Suprapubic skin (tissue), 3 donors: ENCODE data around the gene OTOG.

ENCODE experiments used
- CTCF ChIP-seq, 2 donors: fragments of 200-600 bp in 1 of 2; fragments of 450-650 bp in 1 of 2; sonication (generic) in 1 of 2; IDR thresholded peaks; one replicate each; pipeline ENCODE4 v1.5.1; 2016 to 2019; ENCODE audit warnings: antibody characterized with exemption in 2 of 2, mild to moderate bottlenecking in 1 of 2, moderate library complexity in 1 of 2
- POLR2A ChIP-seq, 2 donors: fragments of 450-650 bp; IDR thresholded peaks; one replicate each; pipeline ENCODE4 v1.6.1; 2017; ENCODE audit warnings: antibody characterized with exemption in 2 of 2, mild to moderate bottlenecking in 2 of 2, moderate library complexity in 2 of 2

DNA sequence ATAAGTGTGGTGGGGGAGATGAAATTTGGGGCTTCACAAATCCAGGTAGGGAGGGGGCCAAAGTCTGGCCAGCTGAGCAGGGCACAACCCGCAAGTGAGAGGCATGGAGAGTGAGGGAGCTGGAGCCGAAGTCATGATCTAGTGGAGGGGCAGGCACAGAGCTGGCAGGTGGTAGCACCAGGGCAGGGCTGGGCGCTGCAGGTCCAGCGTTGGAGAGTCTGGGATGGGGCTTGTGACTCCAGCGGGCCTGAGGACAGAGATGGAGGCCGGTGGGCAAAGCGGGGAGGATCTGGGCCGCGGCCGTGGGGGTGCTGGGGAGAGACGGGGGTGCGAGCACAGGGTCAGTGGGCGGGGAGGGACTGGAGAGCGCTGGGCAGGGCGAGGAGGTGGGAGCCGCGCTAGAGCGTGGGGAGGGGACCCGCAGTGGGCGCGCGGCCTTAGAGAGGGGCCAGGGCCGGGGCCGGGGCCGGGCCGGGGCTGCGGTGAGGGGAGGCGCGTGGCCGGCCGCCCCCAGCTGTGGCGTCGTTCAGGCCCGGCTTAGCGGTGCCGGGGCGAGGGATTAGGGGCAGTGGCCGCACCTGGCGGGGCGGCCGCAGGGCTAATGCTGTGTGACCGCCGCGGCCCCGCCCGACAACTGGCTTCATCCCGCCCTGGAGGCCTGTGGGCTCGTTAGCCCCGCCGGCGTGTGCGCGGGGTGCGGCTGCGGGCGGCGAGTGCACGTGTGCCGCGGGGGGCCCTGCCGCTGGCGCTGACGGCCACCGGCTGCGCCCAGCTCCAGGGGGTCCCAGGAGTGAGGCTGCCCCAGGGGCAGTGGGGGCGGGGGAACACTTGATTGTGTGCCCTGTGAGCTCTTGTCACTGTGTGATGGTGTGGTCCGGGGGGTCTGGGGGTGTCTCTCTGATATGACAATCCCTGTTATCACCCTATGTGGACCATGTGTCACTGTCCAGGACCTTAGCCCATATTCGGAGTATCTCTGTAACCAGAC lies 148.7 kb downstream of the OTOG start:
- no peak for TF ChIP-seq CTCF (IDR thresholded peaks at IDR 0.05)
- TF ChIP-seq POLR2A (IDR thresholded peaks at IDR 0.05), result no peak
